Measurements from ENCODE around the gene LDB2.

The LDB2 gene

GRCh38 chr4:16488084-16488483, 410.4 kb downstream of the LDB2 start:
- DNase-seq (ENCODE audit: low read depth in 2 of 2), result no peak

GRCh38 chr4:16484711-16485110, 413.7 kb downstream of the LDB2 start:
- no peak for DNase-seq (ENCODE audit: low read depth in 2 of 2)

GRCh38 chr4:16483540-16483939, 414.9 kb downstream of the LDB2 start:
- no peak for DNase-seq (ENCODE audit: low read depth in 2 of 2)

- no peak for DNase-seq (ENCODE audit: low read depth in 2 of 2)
Measured at GRCh38 chr4:16480011-16480410, 418.4 kb downstream of the LDB2 start.

- no peak for DNase-seq (ENCODE audit: low read depth in 2 of 2)
Measured at GRCh38 chr4:16472537-16472936, 425.9 kb downstream of the LDB2 start.

- DNase-seq (ENCODE audit: low read depth in 2 of 2), result no peak
Measured at GRCh38 chr4:16467061-16467460, 431.4 kb downstream of the LDB2 start.

- DNase-seq (ENCODE audit: low read depth in 2 of 2), result no peak
Measured at GRCh38 chr4:16466581-16466980, 431.9 kb downstream of the LDB2 start.

- no peak for DNase-seq (ENCODE audit: low read depth in 2 of 2)
Measured at GRCh38 chr4:16464651-16465050, 433.8 kb downstream of the LDB2 start.

GRCh38 chr4:16462656-16463055, 435.8 kb downstream of the LDB2 start:
- no peak for DNase-seq (ENCODE audit: low read depth in 2 of 2)

- no peak for DNase-seq (ENCODE audit: low read depth in 2 of 2)
Measured at GRCh38 chr4:16461362-16461761, 437.1 kb downstream of the LDB2 start.

GRCh38 chr4:16457944-16458343, 440.5 kb downstream of the LDB2 start:
- no peak for DNase-seq (ENCODE audit: low read depth in 2 of 2)
